ENCODE data around the gene PDCD4.

- TF ChIP-seq EZH2 (IDR thresholded peaks at IDR 0.05; ENCODE audit: insufficient read depth, low read length): no peak
- no peak for TF ChIP-seq CTCF (IDR thresholded peaks at IDR 0.05; ENCODE audit: insufficient read depth, low read depth, low read length)
Observed at GRCh38 chr10:110871298-110872084, at the start of gene PDCD4.

Measured in astrocyte (in vitro differentiated cells and primary cell).